Measurements from ENCODE around the gene TP53I11.

- no peak for TF ChIP-seq CTCF (IDR thresholded peaks at IDR 0.05)
- TF ChIP-seq POLR2A (IDR thresholded peaks at IDR 0.05) = no peak
- TF ChIP-seq POLR2AphosphoS5 (IDR thresholded peaks at IDR 0.05) = no peak
These were observed 14.0 kb upstream of the TP53I11 start for GRCh38 chr11:44964526-44965209.

Measured in gastroesophageal sphincter (tissue), 3 donors.